ENCODE results near the gene DZIP1L. TPM values are rescaled to one million over a fixed set of nuclear protein-coding genes. Genes with fewer than 3 reads are reported as not detected.

The DZIP1L gene
- total and polyA plus RNA-seq, 2 donors (not counting 3 experiments of a cell fraction or from before 2014, with no cell fraction given) = 3.0 to 17.9 TPM

GRCh38 chr3:138042043-138042442, 73.4 kb downstream of the DZIP1L start:
- no peak overlapping the region for H2AFZ ChIP-seq (ENCODE audit: low read depth, low read length)
- no peaks in the 10 kb centered on the region for H4K20me1 ChIP-seq (replicated peaks; ENCODE audit: control insufficient read depth, extremely low read depth, insufficient read depth, low read length)
- no TSS peak for BruUV-seq (replicated peaks)
- dilution Hi-C loops (cut with MboI; ENCODE audit: extremely low pct_ligation_motif_present, low sequenced_read_pairs) (no loop called here), intact Hi-C loops (cut with micrococcal nuclease) (no loop called here)
- no peak overlapping the region for H3K27ac ChIP-seq (ENCODE audit: insufficient read depth, low read depth, low read length)
- no peak for DNase-seq (ENCODE audit: low read depth, low spot score)
- ChIA-PET POLR2A (no interaction called here), CTCF (interaction anchor here (1.2 to 3.7 kb wide), 3 partner anchors 10 to 937 kb away, joined by 3 to 23 read pairs (median 3); no protein-coding TSS in a partner anchor)
- no peaks in the 10 kb centered on the region for H3K79me2 ChIP-seq (ENCODE audit: control insufficient read depth, insufficient read depth, low read length)
- H3K4me3 ChIP-seq (replicated peaks in 1 of 3; ENCODE audit: insufficient read depth in 1 of 3, low read depth in 1 of 3, low read length in 3 of 3) = no peak overlapping the region
- no peak for FAIRE-seq
- H3K4me2 ChIP-seq (ENCODE audit: insufficient read depth, low read length) = no peak overlapping the region
- no peak overlapping the region for H3K9ac ChIP-seq (replicated peaks; ENCODE audit: extremely low read depth, insufficient read depth, low read length)
- no peaks in the 10 kb centered on the region for H3K4me1 ChIP-seq (ENCODE audit: control insufficient read depth, extremely low read depth, insufficient read depth, low read length)
- H3K9me1 ChIP-seq (replicated peaks; ENCODE audit: control insufficient read depth, extremely low read depth, insufficient read depth, low read length) = no peaks in the 10 kb centered on the region
- no peaks in the 10 kb centered on the region for H3K27me3 ChIP-seq (ENCODE audit: control insufficient read depth in 2 of 2, insufficient read depth in 2 of 2, low read length in 2 of 2)
- no peaks in the 10 kb centered on the region for H3K36me3 ChIP-seq (ENCODE audit: control insufficient read depth in 2 of 2, extremely low read depth in 1 of 2, insufficient read depth in 2 of 2, low read length in 2 of 2)
- no peaks in the 10 kb centered on the region for H3K9me3 ChIP-seq (replicated peaks; ENCODE audit: control insufficient read depth, insufficient read depth, low read length)
- TF ChIP-seq CTCF (IDR thresholded peaks at IDR 0.05; ENCODE audit: extremely low read depth in 1 of 2, insufficient read depth in 1 of 2, low read depth in 1 of 2, low read length in 2 of 2) = no peak
- no peak for TF ChIP-seq POLR2AphosphoS5 (IDR thresholded peaks at IDR 0.05; ENCODE audit: insufficient read depth, low read depth, low read length)
- no peak for TF ChIP-seq MYC (IDR thresholded peaks at IDR 0.05; ENCODE audit: low read depth, low read length)
- no peak for TF ChIP-seq FOS (IDR thresholded peaks at IDR 0.05; ENCODE audit: borderline replicate concordance, insufficient read depth, low read length)
- no peak for TF ChIP-seq POLR2A (IDR thresholded peaks at IDR 0.05; ENCODE audit: low read depth, low read length)
- TF ChIP-seq MAX (IDR thresholded peaks at IDR 0.05; ENCODE audit: insufficient read depth, insufficient read length) = no peak
- TF ChIP-seq JUN (IDR thresholded peaks at IDR 0.05; ENCODE audit: borderline replicate concordance, insufficient read depth, insufficient read length, low read depth) = no peak
- TF ChIP-seq EZH2 (IDR thresholded peaks at IDR 0.05; ENCODE audit: borderline replicate concordance, low read depth, low read length, severe bottlenecking) = no peak
- TF ChIP-seq GATA2 (IDR thresholded peaks at IDR 0.05; ENCODE audit: insufficient read depth, insufficient read length, low read depth, low read length) = no peak

All from endothelial cell of umbilical vein (primary cell).